ENCODE results near the gene MYO9B.

DNA sequence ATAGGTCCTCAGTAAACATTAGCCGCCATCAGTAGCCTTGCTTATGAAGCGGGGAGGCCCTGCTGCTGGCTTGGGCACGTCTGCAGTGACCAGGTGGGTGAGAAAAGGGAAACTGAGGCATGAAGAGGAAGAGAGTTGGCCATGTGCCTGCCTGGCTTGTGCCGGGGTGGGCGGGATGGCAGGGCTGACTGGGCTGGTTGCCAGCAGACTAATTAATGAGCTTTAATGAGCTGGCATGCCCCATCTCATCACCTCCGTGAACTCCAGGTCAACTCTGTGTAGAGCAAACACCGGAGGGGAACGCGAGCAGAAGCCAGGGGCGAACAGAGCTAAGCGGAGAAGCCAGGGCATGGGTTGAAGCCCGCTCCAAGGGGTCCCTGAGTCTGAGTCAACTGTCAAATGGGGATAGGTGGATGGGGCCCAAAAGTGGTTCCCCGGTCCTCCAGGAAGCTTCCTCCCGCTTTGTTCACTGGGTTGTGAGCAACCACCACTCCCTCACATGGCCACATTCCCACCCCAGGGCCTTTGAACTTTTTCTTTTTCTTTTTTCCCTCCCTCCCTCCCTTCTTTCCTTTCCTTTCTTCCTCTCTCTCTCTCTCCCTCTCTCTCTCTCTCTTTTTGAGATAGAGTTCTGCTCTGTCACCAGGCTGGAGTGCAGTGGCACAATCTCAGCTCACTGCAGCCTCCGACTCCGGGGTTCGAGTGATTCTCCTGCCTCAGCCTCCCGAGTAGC is 161.4 kb downstream of the MYO9B start:
- TF ChIP-seq EZH2phosphoT487 (IDR thresholded peaks at IDR 0.05; ENCODE audit: borderline replicate concordance) (no peak), POLR2A (IDR thresholded peaks at IDR 0.05; ENCODE audit: borderline replicate concordance, extremely low read depth, insufficient read depth, insufficient read length) (no peak), ZNF274 (IDR thresholded peaks at IDR 0.05; ENCODE audit: low read depth, low read length) (no peak), EGR1 (IDR thresholded peaks at IDR 0.05; ENCODE audit: low read depth) (no peak), JUND (IDR thresholded peaks at IDR 0.05) (no peak)
- TF ChIP-seq, protein P1, sequence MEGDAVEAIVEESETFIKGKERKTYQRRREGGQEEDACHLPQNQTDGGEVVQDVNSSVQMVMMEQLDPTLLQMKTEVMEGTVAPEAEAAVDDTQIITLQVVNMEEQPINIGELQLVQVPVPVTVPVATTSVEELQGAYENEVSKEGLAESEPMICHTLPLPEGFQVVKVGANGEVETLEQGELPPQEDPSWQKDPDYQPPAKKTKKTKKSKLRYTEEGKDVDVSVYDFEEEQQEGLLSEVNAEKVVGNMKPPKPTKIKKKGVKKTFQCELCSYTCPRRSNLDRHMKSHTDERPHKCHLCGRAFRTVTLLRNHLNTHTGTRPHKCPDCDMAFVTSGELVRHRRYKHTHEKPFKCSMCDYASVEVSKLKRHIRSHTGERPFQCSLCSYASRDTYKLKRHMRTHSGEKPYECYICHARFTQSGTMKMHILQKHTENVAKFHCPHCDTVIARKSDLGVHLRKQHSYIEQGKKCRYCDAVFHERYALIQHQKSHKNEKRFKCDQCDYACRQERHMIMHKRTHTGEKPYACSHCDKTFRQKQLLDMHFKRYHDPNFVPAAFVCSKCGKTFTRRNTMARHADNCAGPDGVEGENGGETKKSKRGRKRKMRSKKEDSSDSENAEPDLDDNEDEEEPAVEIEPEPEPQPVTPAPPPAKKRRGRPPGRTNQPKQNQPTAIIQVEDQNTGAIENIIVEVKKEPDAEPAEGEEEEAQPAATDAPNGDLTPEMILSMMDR (IDR thresholded peaks at IDR 0.05 in 2 of 3, conservative IDR thresholded peaks at IDR 0.05 in 1 of 3; ENCODE audit: borderline replicate concordance in 1 of 3, insufficient read depth in 1 of 3, low read depth in 2 of 3, low read length in 2 of 3) = no peak

Measured in HCT116 (cell line).